ENCODE data around the gene ST7.

ST7 gene

GRCh38 chr7:116953372-116953905 is at the start of gene ST7:
ST7 (plus strand) TSS chr7:116953501; CDS start chr7:116953541, 40 bp downstream.
- no peak for TF ChIP-seq JUND (IDR thresholded peaks at IDR 0.05; ENCODE audit: low read depth)
- peak; percentile 11 to 63 for DNase-seq (ENCODE audit: low read depth in 1 of 2, low spot score in 1 of 2)
- in situ Hi-C loops (cut with HindIII; ENCODE audit: low pct_unique_long_range_greater_than_20kb, low sequenced_read_pairs) = no loop called here

GRCh38 chr7:116906391-116906790 is 46.9 kb upstream of the ST7 start:
- no peak for DNase-seq (ENCODE audit: low read depth in 1 of 2, low spot score in 1 of 2)
- in situ Hi-C loops (cut with HindIII; ENCODE audit: low pct_unique_long_range_greater_than_20kb, low sequenced_read_pairs) = no loop called here
- no peak for TF ChIP-seq JUND (IDR thresholded peaks at IDR 0.05; ENCODE audit: low read depth)

- TF ChIP-seq JUND (IDR thresholded peaks at IDR 0.05; ENCODE audit: low read depth) = no peak
- DNase-seq (ENCODE audit: low read depth in 1 of 2, low spot score in 1 of 2) = no peak
- in situ Hi-C loops (cut with HindIII; ENCODE audit: low pct_unique_long_range_greater_than_20kb, low sequenced_read_pairs) = no loop called here
These were observed 42.9 kb upstream of the ST7 start for GRCh38 chr7:116910383-116910782.

- in situ Hi-C loops (cut with HindIII; ENCODE audit: low pct_unique_long_range_greater_than_20kb, low sequenced_read_pairs) = no loop called here
- DNase-seq (ENCODE audit: low read depth in 1 of 2, low spot score in 1 of 2) = no peak
- no peak for TF ChIP-seq JUND (IDR thresholded peaks at IDR 0.05; ENCODE audit: low read depth)
These were observed 41.5 kb upstream of the ST7 start for GRCh38 chr7:116911801-116912200.

GRCh38 chr7:116912269-116912909 is 40.9 kb upstream of the ST7 start:
- in situ Hi-C loops (cut with HindIII; ENCODE audit: low pct_unique_long_range_greater_than_20kb, low sequenced_read_pairs) = no loop called here
- TF ChIP-seq JUND (IDR thresholded peaks at IDR 0.05; ENCODE audit: low read depth) = no peak
- DNase-seq (ENCODE audit: low read depth in 1 of 2, low spot score in 1 of 2) = no peak

GRCh38 chr7:116918704-116919103 is 34.6 kb upstream of the ST7 start:
- no peak for DNase-seq (ENCODE audit: low read depth in 1 of 2, low spot score in 1 of 2)
- in situ Hi-C loops (cut with HindIII; ENCODE audit: low pct_unique_long_range_greater_than_20kb, low sequenced_read_pairs) = no loop called here
- TF ChIP-seq JUND (IDR thresholded peaks at IDR 0.05; ENCODE audit: low read depth) = no peak

GRCh38 chr7:116920359-116920758 is 32.9 kb upstream of the ST7 start:
- DNase-seq (ENCODE audit: low read depth in 1 of 2, low spot score in 1 of 2) = no peak
- in situ Hi-C loops (cut with HindIII; ENCODE audit: low pct_unique_long_range_greater_than_20kb, low sequenced_read_pairs) = no loop called here

GRCh38 chr7:116922545-116922944 is 30.8 kb upstream of the ST7 start:
- no peak for DNase-seq (ENCODE audit: low read depth in 1 of 2, low spot score in 1 of 2)
- TF ChIP-seq JUND (IDR thresholded peaks at IDR 0.05; ENCODE audit: low read depth) = no peak
- in situ Hi-C loops (cut with HindIII; ENCODE audit: low pct_unique_long_range_greater_than_20kb, low sequenced_read_pairs) = no loop called here

More at GRCh38 chr7:116920359-116920758, 32.9 kb upstream of the ST7 start:
- no peak for TF ChIP-seq JUND (IDR thresholded peaks at IDR 0.05; ENCODE audit: low read depth)

GRCh38 chr7:116924741-116925140 is 28.6 kb upstream of the ST7 start:
- DNase-seq (ENCODE audit: low read depth in 1 of 2, low spot score in 1 of 2) = no peak
- TF ChIP-seq JUND (IDR thresholded peaks at IDR 0.05; ENCODE audit: low read depth) = no peak
- in situ Hi-C loops (cut with HindIII; ENCODE audit: low pct_unique_long_range_greater_than_20kb, low sequenced_read_pairs) = no loop called here

- in situ Hi-C loops (cut with HindIII; ENCODE audit: low pct_unique_long_range_greater_than_20kb, low sequenced_read_pairs) = no loop called here
- DNase-seq (ENCODE audit: low read depth in 1 of 2, low spot score in 1 of 2) = no peak
- no peak for TF ChIP-seq JUND (IDR thresholded peaks at IDR 0.05; ENCODE audit: low read depth)
These were observed 24.3 kb upstream of the ST7 start for GRCh38 chr7:116929021-116929420.

GRCh38 chr7:116929914-116930913 is 23.1 kb upstream of the ST7 start:
- no peak for TF ChIP-seq JUND (IDR thresholded peaks at IDR 0.05; ENCODE audit: low read depth)

GRCh38 chr7:116932566-116932965 is 20.7 kb upstream of the ST7 start:
- no peak for TF ChIP-seq JUND (IDR thresholded peaks at IDR 0.05; ENCODE audit: low read depth)
- in situ Hi-C loops (cut with HindIII; ENCODE audit: low pct_unique_long_range_greater_than_20kb, low sequenced_read_pairs) = no loop called here
- no peak for DNase-seq (ENCODE audit: low read depth in 1 of 2, low spot score in 1 of 2)

More at GRCh38 chr7:116929914-116930913, 23.1 kb upstream of the ST7 start:
- DNase-seq (ENCODE audit: low read depth in 1 of 2, low spot score in 1 of 2) = peak; percentile 41 to 75
- in situ Hi-C loops (cut with HindIII; ENCODE audit: low pct_unique_long_range_greater_than_20kb, low sequenced_read_pairs) = no loop called here

- TF ChIP-seq JUND (IDR thresholded peaks at IDR 0.05; ENCODE audit: low read depth) = no peak
- in situ Hi-C loops (cut with HindIII; ENCODE audit: low pct_unique_long_range_greater_than_20kb, low sequenced_read_pairs) = no loop called here
- DNase-seq (ENCODE audit: low read depth in 1 of 2, low spot score in 1 of 2) = no peak
These were observed 19.8 kb upstream of the ST7 start for GRCh38 chr7:116933465-116933864.

Data from T47D (cell line).